ENCODE measurements around the gene ITK.

ITK gene

DNA sequence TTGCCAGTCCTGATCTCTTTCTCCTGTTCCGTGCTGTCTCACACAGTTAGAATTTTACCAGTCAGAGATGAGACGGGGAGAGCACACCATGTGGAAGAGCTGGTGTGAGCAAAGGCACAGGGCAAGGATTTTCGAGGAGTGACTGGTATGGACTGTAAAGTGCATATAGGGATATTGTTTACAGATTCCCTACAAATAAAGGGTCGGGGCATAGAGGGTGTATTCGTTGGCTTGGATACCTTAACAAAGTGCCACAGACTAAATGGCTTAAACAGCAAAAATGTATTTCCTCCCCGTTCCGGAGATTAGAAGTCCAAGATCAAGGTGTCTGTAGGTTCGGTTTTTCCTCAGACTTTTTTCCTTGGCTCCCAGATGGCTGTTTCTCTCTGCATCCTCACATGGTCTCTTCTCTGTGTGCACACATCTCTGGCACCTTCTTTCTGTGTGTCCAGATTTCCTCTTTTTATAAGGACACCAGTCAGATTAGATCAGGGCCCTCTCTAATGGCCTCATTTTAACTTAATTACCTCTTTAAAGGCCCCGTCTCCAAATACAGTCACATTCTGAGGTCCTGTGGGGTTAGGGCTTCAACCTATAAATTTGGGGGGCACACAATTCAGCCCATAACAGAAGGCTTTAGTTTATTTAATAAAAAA is 108.7 kb downstream of the ITK start:
- Histone ChIP-seq H3K4me1 (ENCODE audit: insufficient read depth, low read length) (no peaks in the 10 kb centered on the region), H3K4me3 (ENCODE audit: low read length) (no peak overlapping the region), H2AFZ (ENCODE audit: low read depth, low read length) (no peak overlapping the region), H3K27me3 (ENCODE audit: insufficient read depth, low read length) (no peaks in the 10 kb centered on the region), H3K36me3 (ENCODE audit: insufficient read depth, low read length) (peaks cover 71% of the 10 kb centered on the region), H3K9me3 (ENCODE audit: low read length) (no peaks in the 10 kb centered on the region)

- H3K9me3 ChIP-seq (ENCODE audit: low read length) = no peaks in the 10 kb centered on the region
- H3K4me3 ChIP-seq (ENCODE audit: low read length) = no peak overlapping the region
- H2AFZ ChIP-seq (ENCODE audit: low read depth, low read length) = no peak overlapping the region
- no peaks in the 10 kb centered on the region for H3K27me3 ChIP-seq (ENCODE audit: insufficient read depth, low read length)
- H3K4me1 ChIP-seq (ENCODE audit: insufficient read depth, low read length) = no peaks in the 10 kb centered on the region
- H3K36me3 ChIP-seq (ENCODE audit: insufficient read depth, low read length) = peaks cover 79% of the 10 kb centered on the region
Observed at GRCh38 chr5:157290156-157290980, 109.7 kb downstream of the ITK start.

GRCh38 chr5:157290981-157291711 is 110.5 kb downstream of the ITK start:
- H3K27me3 ChIP-seq (ENCODE audit: insufficient read depth, low read length) = no peaks in the 10 kb centered on the region
- peaks cover 79% of the 10 kb centered on the region for H3K36me3 ChIP-seq (ENCODE audit: insufficient read depth, low read length)
- H3K9me3 ChIP-seq (ENCODE audit: low read length) = no peaks in the 10 kb centered on the region
- no peak overlapping the region for H2AFZ ChIP-seq (ENCODE audit: low read depth, low read length)
- H3K4me1 ChIP-seq (ENCODE audit: insufficient read depth, low read length) = no peaks in the 10 kb centered on the region
- H3K4me3 ChIP-seq (ENCODE audit: low read length) = no peak overlapping the region

DNA sequence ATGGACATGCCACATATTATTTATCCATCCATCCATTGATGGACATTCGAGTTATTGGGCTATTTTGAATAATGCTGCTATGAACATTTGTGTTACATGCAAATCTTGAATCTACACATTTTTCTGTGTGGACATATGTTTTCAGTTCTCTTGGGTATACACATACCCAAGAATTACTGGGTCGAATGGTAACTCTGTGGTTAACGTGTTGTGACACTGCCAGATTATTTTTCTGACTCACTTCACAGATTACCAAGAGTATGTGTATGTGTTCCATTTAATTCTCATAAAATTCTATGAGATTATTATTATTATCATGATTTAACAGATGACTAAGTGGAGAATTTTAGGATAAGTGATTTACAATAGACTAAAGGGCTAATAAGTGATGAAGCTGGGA is 112.0 kb downstream of the ITK start:
- H2AFZ ChIP-seq (ENCODE audit: low read depth, low read length) = no peak overlapping the region
- no peaks in the 10 kb centered on the region for H3K4me1 ChIP-seq (ENCODE audit: insufficient read depth, low read length)
- peaks cover 80% of the 10 kb centered on the region for H3K36me3 ChIP-seq (ENCODE audit: insufficient read depth, low read length)

DNA sequence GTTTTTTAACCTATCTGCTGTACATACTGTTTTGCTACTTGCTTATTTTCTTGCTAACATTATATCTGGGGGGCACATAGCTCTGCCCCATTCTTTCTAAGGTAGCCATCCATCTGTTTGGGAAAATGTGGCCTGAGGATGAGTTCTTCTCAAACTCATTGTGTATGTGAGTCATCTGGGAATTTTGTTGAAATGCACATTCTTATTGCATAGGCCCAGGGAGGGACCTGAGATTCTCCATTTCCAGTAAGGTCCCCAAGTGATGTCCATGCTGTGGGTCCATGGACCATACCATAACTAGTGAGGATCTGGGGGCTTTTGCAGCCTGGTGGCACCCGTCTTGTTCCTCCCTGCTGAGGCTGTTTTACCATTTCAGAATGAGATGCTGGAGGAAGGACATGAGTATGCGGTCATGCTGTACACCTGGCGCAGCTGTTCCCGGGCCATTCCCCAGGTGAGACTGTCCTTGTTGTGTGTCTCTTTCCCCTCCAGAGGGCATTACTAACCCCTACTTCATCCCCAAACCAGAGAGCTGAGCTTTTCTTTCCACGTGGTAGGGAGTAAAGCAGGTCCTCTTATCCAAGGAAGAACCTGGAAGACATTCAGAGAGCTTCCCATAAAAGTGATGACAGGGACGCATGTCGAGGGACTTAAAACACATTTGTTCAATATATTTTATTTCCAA is 113.9 kb downstream of the ITK start:
- Histone ChIP-seq H3K4me1 (ENCODE audit: insufficient read depth, low read length) (no peaks in the 10 kb centered on the region), H3K27me3 (ENCODE audit: insufficient read depth, low read length) (no peaks in the 10 kb centered on the region), H3K9me3 (ENCODE audit: low read length) (peaks cover 2% of the 10 kb centered on the region), H2AFZ (ENCODE audit: low read depth, low read length) (no peak overlapping the region), H3K4me3 (ENCODE audit: low read length) (no peak overlapping the region), H3K36me3 (ENCODE audit: insufficient read depth, low read length) (peaks cover 75% of the 10 kb centered on the region)

More for the DNA sequence above, 112.0 kb downstream of the ITK start:
- H3K9me3 ChIP-seq (ENCODE audit: low read length) = no peaks in the 10 kb centered on the region
- H3K4me3 ChIP-seq (ENCODE audit: low read length) = no peak overlapping the region
- H3K27me3 ChIP-seq (ENCODE audit: insufficient read depth, low read length) = no peaks in the 10 kb centered on the region

GRCh38 chr5:157295247-157295646 is 114.6 kb downstream of the ITK start:
- Histone ChIP-seq H3K9me3 (ENCODE audit: low read length) (peaks cover 2% of the 10 kb centered on the region), H3K27me3 (ENCODE audit: insufficient read depth, low read length) (no peaks in the 10 kb centered on the region), H2AFZ (ENCODE audit: low read depth, low read length) (no peak overlapping the region), H3K36me3 (ENCODE audit: insufficient read depth, low read length) (peaks cover 73% of the 10 kb centered on the region), H3K4me1 (ENCODE audit: insufficient read depth, low read length) (no peaks in the 10 kb centered on the region), H3K4me3 (ENCODE audit: low read length) (no peak overlapping the region)

DNA sequence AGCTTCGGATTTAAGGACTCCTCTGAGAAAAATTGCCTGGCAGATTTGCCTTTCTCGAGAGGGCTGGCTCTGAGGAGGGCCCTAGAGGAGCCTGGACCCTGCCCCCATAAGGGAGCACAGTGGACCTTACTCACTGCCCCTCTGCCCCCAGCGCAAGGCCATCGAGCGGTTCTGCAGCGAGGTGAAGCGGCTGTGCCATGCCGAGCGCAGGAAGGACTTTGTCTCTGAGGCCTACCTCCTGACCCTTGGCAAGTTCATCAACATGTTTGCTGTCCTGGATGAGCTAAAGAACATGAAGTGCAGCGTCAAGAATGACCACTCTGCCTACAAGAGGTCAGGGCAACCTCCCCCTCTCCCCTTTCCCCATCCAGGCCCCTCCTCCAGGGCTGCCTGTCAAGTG is 119.9 kb downstream of the ITK start:
- Histone ChIP-seq H2AFZ (ENCODE audit: low read depth, low read length) (no peak overlapping the region), H3K36me3 (ENCODE audit: insufficient read depth, low read length) (peaks cover 68% of the 10 kb centered on the region), H3K27me3 (ENCODE audit: insufficient read depth, low read length) (no peaks in the 10 kb centered on the region), H3K4me1 (ENCODE audit: insufficient read depth, low read length) (no peaks in the 10 kb centered on the region), H3K4me3 (ENCODE audit: low read length) (no peak overlapping the region), H3K9me3 (ENCODE audit: low read length) (peaks cover 2% of the 10 kb centered on the region)

DNA sequence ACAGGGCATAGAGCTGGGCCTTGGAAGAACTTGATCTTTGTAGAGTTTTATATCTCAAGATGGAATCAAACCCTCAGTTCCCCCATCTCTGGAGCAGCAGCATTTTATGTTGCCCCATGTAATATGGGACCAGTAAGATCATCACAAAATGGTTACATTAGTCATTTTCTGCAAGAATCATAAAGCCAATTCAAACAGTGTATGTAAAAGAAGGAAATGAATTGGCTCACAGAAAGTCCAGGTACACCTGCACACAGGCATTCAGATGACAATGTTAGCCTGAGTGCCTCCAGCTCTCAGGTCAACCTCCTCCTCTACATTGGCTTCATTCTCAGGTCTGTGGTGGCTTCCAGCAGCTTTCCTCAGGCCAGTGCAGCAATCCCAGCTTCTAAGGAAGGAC is 120.4 kb downstream of the ITK start:
- Histone ChIP-seq H3K27me3 (ENCODE audit: insufficient read depth, low read length) (no peaks in the 10 kb centered on the region), H3K9me3 (ENCODE audit: low read length) (peaks cover 2% of the 10 kb centered on the region), H3K4me1 (ENCODE audit: insufficient read depth, low read length) (no peaks in the 10 kb centered on the region), H3K4me3 (ENCODE audit: low read length) (no peak overlapping the region), H3K36me3 (ENCODE audit: insufficient read depth, low read length) (peaks cover 68% of the 10 kb centered on the region), H2AFZ (ENCODE audit: low read depth, low read length) (no peak overlapping the region)

DNA sequence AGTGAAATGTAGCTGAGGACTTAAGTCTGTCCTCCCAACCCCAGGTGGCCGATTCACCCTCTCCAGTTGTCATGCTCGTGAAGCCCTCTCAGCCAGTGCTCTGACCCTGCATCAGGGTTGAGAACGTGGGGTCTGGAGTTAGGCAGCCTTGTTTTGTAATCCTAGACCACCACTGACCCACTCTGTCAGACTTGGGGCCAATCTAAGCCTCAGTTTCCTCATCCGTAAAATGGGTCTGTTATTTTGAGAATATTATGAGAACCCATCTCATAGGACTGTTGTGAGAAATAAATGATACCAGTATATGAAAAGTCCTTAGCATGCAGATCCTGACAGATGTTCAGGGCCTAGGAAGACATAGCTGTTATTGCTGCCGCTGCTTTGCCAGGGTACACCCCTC is 122.4 kb downstream of the ITK start:
- Histone ChIP-seq H3K4me1 (ENCODE audit: insufficient read depth, low read length) (no peaks in the 10 kb centered on the region), H3K4me3 (ENCODE audit: low read length) (no peak overlapping the region), H3K36me3 (ENCODE audit: insufficient read depth, low read length) (peaks cover 60% of the 10 kb centered on the region), H2AFZ (ENCODE audit: low read depth, low read length) (no peak overlapping the region), H3K9me3 (ENCODE audit: low read length) (peaks cover 2% of the 10 kb centered on the region), H3K27me3 (ENCODE audit: insufficient read depth, low read length) (no peaks in the 10 kb centered on the region)

- no peaks in the 10 kb centered on the region for H3K4me1 ChIP-seq (ENCODE audit: insufficient read depth, low read length)
- no peak overlapping the region for H2AFZ ChIP-seq (ENCODE audit: low read depth, low read length)
- no peak overlapping the region for H3K4me3 ChIP-seq (ENCODE audit: low read length)
- H3K36me3 ChIP-seq (ENCODE audit: insufficient read depth, low read length) = peaks cover 63% of the 10 kb centered on the region
- no peaks in the 10 kb centered on the region for H3K9me3 ChIP-seq (ENCODE audit: low read length)
- no peaks in the 10 kb centered on the region for H3K27me3 ChIP-seq (ENCODE audit: insufficient read depth, low read length)
Observed at GRCh38 chr5:157303667-157304327, 123.2 kb downstream of the ITK start.

All from neuron (in vitro differentiated cells).